HepG2 (cell line): ENCODE data around the gene HS2ST1. TPM values are rescaled to one million over a fixed set of nuclear protein-coding genes. Genes with fewer than 3 reads are reported as not detected.

Experiments used
- BHLHE40 ChIP-seq: IDR thresholded peaks from 2 replicates; pipeline ENCODE4 v1.6.1; 2011; ENCODE audit warnings: low read length, improper control_type of control experiment
- CTCF ChIP-seq: sonication (generic); formaldehyde crosslinking; IDR thresholded peaks from 2 replicates; pipeline ENCODE4 v1.5.0; 2020; ENCODE audit warnings: mild to moderate bottlenecking, missing genetic modification reagents, moderate library complexity
- HNF4A ChIP-seq: sonication (generic); formaldehyde crosslinking; IDR thresholded peaks from 2 replicates; pipeline ENCODE4 v1.4.0; 2020; ENCODE audit warnings: missing genetic modification reagents
- HNF4G ChIP-seq, 2 experiments: sonication (generic) in 1 of 2; formaldehyde crosslinking in 1 of 2; IDR thresholded peaks; 2 replicates each; pipeline versions ENCODE4 v1.4.0 to v1.6.1; 2011 to 2020; ENCODE audit warnings: borderline replicate concordance in 2 of 2, low read depth in 2 of 2, mild to moderate bottlenecking in 2 of 2, low read length in 1 of 2, missing genetic modification reagents in 1 of 2, moderate library complexity in 1 of 2
- HOXA7 ChIP-seq: sonication (generic); formaldehyde crosslinking; IDR thresholded peaks from 2 replicates; pipeline ENCODE4 v1.8.1; 2022; ENCODE audit warnings: mild to moderate bottlenecking, missing genetic modification reagents, moderate library complexity
- IKZF4 ChIP-seq: sonication (generic); formaldehyde crosslinking; IDR thresholded peaks from 2 replicates; pipeline ENCODE4 v1.5.1; 2020; ENCODE audit warnings: borderline replicate concordance, mild to moderate bottlenecking, low read depth, missing genetic modification reagents; ENCODE audit errors: not compliant biosample characterization
- KDM6A ChIP-seq: IDR thresholded peaks from 2 replicates; pipeline ENCODE4 v1.6.1; 2016; ENCODE audit warnings: low read depth
- MYPOP ChIP-seq: sonication (generic); formaldehyde crosslinking; IDR thresholded peaks from 2 replicates; pipeline ENCODE4 v1.8.1; 2023; ENCODE audit warnings: mild to moderate bottlenecking, moderate library complexity, missing genetic modification reagents
- MZF1 ChIP-seq: sonication (generic); formaldehyde crosslinking; IDR thresholded peaks from 2 replicates; pipeline ENCODE4 v1.8.1; 2023; ENCODE audit warnings: mild to moderate bottlenecking, missing genetic modification reagents, borderline replicate concordance
- NR3C1 ChIP-seq: sonication (generic); formaldehyde crosslinking; IDR thresholded peaks from 2 replicates; pipeline ENCODE4 v1.4.0; 2020; ENCODE audit warnings: missing genetic modification reagents
- RARA ChIP-seq: IDR thresholded peaks from 2 replicates; pipeline ENCODE4 v1.6.1; 2016; ENCODE audit warnings: missing genetic modification reagents, missing compliant biosample characterization
- SNAI1 ChIP-seq: sonication (generic); formaldehyde crosslinking; IDR thresholded peaks from 2 replicates; pipeline ENCODE4 v1.5.0; 2020; ENCODE audit warnings: mild to moderate bottlenecking, missing genetic modification reagents, borderline replicate concordance
- SRSF1 ChIP-seq: fragments of 200-400 bp; formaldehyde crosslinking; optimal IDR thresholded peaks from 2 replicates; pipeline ENCODE3; 2017; ENCODE audit warnings: mild to moderate bottlenecking, low read depth, low read length, moderate library complexity
- TBX3 ChIP-seq: fragments of 450-650 bp; IDR thresholded peaks from 2 replicates; pipeline ENCODE4 v1.6.1; 2017; ENCODE audit warnings: antibody characterized with exemption, mild to moderate bottlenecking, inconsistent platforms, borderline replicate concordance
- TIGD3 ChIP-seq: sonication (generic); formaldehyde crosslinking; IDR thresholded peaks from 2 replicates; pipeline ENCODE4 v1.5.1; 2020; ENCODE audit warnings: mild to moderate bottlenecking, missing genetic modification reagents, borderline replicate concordance
- ZBTB33 ChIP-seq: sonication (generic); formaldehyde crosslinking; IDR thresholded peaks from 2 replicates; pipeline ENCODE4 v1.4.0; 2020; ENCODE audit warnings: missing genetic modification reagents
- ZEB1 ChIP-seq: IDR thresholded peaks from 2 replicates; pipeline ENCODE4 v1.6.1; 2012; ENCODE audit warnings: mild to moderate bottlenecking, low read depth, inconsistent platforms; ENCODE audit not compliant: insufficient replicate concordance
- ZFY ChIP-seq: sonication (generic); formaldehyde crosslinking; IDR thresholded peaks from 2 replicates; pipeline ENCODE4 v1.4.0; 2020; ENCODE audit warnings: missing genetic modification reagents
- ZNF143 ChIP-seq: sonication (generic); formaldehyde crosslinking; IDR thresholded peaks from 2 replicates; pipeline ENCODE4 v1.4.0; 2020; ENCODE audit warnings: missing genetic modification reagents
- ZNF615 ChIP-seq: sonication (generic); formaldehyde crosslinking; IDR thresholded peaks from 2 replicates; pipeline ENCODE4 v1.5.0; 2020; ENCODE audit warnings: mild to moderate bottlenecking, missing genetic modification reagents, borderline replicate concordance
- ZNF879 ChIP-seq: sonication (generic); formaldehyde crosslinking; IDR thresholded peaks from 2 replicates; pipeline ENCODE4 v1.8.1; 2023; ENCODE audit warnings: missing genetic modification reagents
- polyA plus RNA-seq, 8 experiments: library from polyadenylated mRNA; depleted of rRNA in 3 of 8; stranded (reverse) in 7 of 8; unstranded in 1 of 8; fragments of >200 nt; fragmentation: Illumina TruSeq in 4 of 8; extraction: Trizol in 4 of 8; gene quantifications; 2 replicates each; pipeline versions ENCODE4 v1.2.1 to v1.2.3, GENCODE V29; 2011 to 2016; ENCODE audit warnings: low read depth in 4 of 8, missing spikeins in 1 of 8, mixed read lengths in 1 of 8; ENCODE audit not compliant: insufficient read depth in 1 of 8
- total RNA-seq, 5 experiments: library from RNA; depleted of rRNA; stranded (reverse); fragments of >200 nt; fragmentation: Illumina TruSeq; extraction: Trizol; gene quantifications; 2 replicates each; pipeline ENCODE4 v1.2.3, GENCODE V29; 2016; ENCODE audit warnings: low read depth in 1 of 5

Gene HS2ST1
- total and polyA plus RNA-seq, 2 of the 13 experiments (the other 11 are each of a cell fraction or from before 2014, with no cell fraction given) = 22.1 to 58.7 TPM

- TF ChIP-seq ZBTB33 (CRISPR knock-in tag) = no peak
- no peak for TF ChIP-seq SRSF1
- no peak for TF ChIP-seq ZNF615
- no peak for TF ChIP-seq TBX3
- TF ChIP-seq HNF4A = peak; percentile 57
- TF ChIP-seq ZNF879 (CRISPR knock-in tag) = no peak
- TF ChIP-seq HOXA7 (CRISPR knock-in tag) = no peak
- no peak for TF ChIP-seq KDM6A (CRISPR knock-in tag)
- TF ChIP-seq HNF4G (IDR thresholded peaks at IDR 0.05; ENCODE audit: borderline replicate concordance, low read depth, low read length) = 0 out of 2 replicates have a peak, but pooled peaks have one; percentile 12
- TF ChIP-seq HNF4G (CRISPR knock-in tag; IDR thresholded peaks at IDR 0.05; ENCODE audit: borderline replicate concordance, low read depth) = no peak
- TF ChIP-seq ZNF143 = no peak
- no peak for TF ChIP-seq IKZF4 (CRISPR knock-in tag)
- no peak for TF ChIP-seq BHLHE40
- no peak for TF ChIP-seq MYPOP (CRISPR knock-in tag)
- no peak for TF ChIP-seq SNAI1
- no peak for TF ChIP-seq ZEB1
- no peak for TF ChIP-seq MZF1 (CRISPR knock-in tag)
- TF ChIP-seq RARA (CRISPR knock-in tag) = no peak
- no peak for TF ChIP-seq TIGD3 (CRISPR knock-in tag)
- TF ChIP-seq ZFY (CRISPR knock-in tag) = peak; percentile 68
- TF ChIP-seq CTCF (CRISPR knock-in tag) = no peak
- TF ChIP-seq NR3C1 = no peak
Measured at GRCh38 chr1:86933562-86934377, 19.3 kb downstream of the HS2ST1 start (continued).
